Esophagus squamous epithelium (tissue), 4 donors: ENCODE data around the gene CACNA1F.

Experiments
- CTCF ChIP-seq, 6 experiments: fragments of 450-650 bp in 4 of 6; fragments of 200-600 bp in 2 of 6; sonication (generic) in 2 of 6; IDR thresholded peaks; one replicate each; pipeline ENCODE4 v1.5.1; 2016 to 2019; ENCODE audit warnings: antibody characterized with exemption in 6 of 6, mild to moderate bottlenecking in 4 of 6, moderate library complexity in 4 of 6
- POLR2A ChIP-seq, 4 donors: fragments of 450-650 bp; IDR thresholded peaks; one replicate each; pipeline ENCODE4 v1.6.1; 2017; ENCODE audit warnings: antibody characterized with exemption in 4 of 4, mild to moderate bottlenecking in 4 of 4, moderate library complexity in 3 of 4

- no peak for TF ChIP-seq CTCF (IDR thresholded peaks at IDR 0.05)
- peak in 2 of 4 donors; percentile 65 to 68 for TF ChIP-seq POLR2A (IDR thresholded peaks at IDR 0.05)
Measured at GRCh38 chrX:49166914-49167739, 66.0 kb downstream of the CACNA1F start.
